HG03039 (cell line): ENCODE measurements around the gene NOC4L.

Experiments
- ATAC-seq: cut with Tn5 transposase; IDR thresholded peaks from one replicate; pipeline ENCODE4 v1.9.1; 2021; ENCODE audit warnings: mild to moderate bottlenecking, moderate library complexity; ENCODE audit not compliant: unreplicated experiment

Gene NOC4L

DNA sequence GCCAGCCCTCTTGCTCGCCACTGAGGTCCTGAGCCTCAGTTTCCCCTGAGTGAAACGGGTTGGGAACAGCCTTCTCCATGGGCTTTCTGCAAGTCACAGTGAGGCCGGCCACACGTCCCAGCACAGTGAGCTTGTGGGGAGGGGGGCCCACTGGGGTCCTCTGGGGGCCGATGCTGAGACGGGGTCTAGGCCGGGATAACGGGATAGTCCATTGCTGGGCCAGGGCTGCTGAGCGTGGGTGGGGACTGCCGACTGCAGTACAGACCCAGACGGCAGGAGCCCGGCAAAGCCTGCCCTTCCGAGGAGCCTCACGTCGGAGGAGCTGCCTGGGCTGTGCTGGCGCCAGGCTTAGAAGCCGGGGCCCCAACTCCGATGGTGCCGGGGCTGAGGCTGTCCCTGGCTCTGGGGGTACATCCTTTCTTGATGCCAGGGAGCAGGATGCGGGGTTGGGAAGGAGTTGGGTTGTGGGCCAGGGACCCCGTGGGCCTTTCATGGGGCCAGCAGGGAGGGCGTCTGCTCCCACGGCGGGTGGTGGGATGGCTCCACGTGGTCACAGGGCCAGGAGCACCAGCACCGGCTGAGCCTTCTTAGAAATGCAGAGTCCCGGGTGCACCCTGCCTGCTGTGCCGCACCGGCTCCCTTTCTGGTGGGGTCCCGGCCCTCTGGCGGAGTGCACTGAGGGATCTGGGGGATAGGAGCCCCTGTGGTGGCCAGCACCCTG, 24.2 kb downstream of the NOC4L start:
- ATAC-seq, result no peak

DNA sequence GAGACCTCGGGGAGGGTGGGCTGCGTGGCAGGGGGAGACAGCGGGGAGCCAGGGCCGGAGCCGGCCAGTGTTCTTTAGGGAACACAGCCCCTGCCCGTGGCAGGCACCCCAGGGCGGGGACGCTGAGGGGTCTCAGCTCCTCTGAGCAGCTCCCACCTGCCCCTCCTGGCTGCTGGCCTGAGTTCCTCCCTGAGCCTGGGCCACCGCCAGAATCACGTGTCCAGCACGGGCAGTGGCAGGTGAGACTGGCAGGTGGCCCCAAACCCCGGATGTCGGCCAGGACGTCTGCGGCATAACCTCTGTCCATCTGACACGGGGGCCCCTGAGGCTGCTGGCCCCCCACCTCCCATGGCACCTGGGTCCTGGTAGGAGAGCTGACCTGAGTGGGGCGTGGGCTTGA, 25.1 kb downstream of the NOC4L start:
- no peak for ATAC-seq

DNA sequence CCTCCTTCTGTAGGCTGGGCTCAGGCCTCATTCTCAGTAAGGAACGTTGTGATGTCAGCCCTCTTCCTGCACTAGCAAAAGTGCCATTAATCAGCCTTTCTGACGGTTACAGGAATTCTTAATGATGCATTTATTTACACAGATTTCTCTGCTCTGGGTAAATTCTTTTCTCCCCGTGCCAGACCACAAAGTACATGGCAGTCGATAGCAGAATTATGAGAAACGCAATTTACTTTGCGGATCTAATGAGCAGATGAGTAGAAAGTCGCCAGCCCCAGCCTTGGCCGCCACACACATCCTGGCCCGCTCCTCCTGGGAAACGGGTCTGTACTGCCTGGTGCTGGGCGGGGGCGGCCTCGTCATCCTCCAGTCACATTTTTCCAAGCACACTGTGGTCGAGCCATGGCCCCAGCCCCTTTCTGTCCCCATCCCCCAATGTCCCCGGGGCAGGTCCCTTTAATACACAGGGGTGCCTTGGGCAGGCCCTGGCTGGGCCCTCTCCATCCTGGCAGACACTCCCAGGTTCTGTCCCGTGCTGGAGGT, 25.9 kb downstream of the NOC4L start:
- ATAC-seq, result no peak

DNA sequence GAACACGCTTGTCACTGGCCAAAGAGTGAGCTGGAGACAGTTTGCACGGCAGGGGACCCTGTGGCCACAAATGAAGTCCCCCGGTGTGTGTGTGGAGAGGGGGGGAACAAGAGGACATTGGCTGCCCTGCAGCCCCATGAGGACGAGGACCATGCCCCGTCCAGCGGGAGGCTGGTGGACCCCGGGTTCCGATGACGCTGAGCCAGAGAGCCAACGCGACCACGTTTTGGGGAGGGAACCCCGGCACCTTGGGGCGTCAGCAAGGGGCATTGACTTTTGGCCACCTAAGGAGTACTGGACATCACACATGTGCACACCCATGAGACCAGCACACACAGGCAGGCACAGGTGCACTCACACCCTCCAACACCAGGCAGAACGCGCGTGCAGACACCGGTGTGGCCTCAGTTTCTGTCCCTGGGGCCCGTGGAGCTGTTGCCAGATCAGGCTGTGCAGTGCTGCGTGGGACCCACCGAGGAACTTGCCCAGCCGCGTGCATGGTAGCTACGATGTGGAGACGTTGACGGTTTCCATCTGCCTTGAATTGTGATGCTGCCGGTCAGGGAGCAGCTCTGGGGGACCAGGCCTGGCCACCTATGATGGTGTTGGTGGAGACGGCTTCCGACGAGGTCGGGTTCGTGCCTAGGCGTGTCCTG, 26.5 kb downstream of the NOC4L start:
- ATAC-seq, result no peak

DNA sequence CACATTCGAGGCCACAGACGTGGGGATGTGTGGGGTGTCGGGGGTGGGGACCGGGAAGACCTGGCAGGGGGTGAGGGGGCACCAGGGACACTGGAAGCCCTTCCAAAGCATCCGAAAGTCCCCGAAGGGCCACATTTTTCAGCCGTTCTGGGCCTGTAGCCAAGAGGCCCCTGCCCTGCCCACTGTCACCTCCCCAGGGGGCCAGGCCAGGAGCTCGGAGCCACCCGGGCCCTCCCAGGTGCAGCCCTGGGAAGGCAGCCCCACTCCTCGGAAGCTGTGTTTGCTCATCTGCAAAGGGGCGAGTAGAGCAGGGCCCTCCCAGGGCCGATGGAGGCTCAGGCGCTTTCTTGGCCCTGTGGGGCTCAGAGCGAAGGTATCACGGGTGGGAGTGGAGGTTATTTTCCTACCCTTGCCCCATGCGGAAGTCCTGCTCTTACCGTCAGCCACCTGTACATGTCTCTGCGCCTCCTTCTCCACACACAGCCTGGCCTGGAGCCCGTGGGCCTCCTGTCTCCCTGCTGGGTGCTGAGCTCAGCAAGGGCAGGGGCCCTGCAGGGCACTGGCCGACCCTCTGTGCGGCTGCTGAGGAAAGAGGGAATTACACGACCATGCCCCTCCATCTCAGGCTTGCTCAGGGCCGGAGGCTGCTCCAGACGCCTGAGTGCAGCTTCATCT, 27.2 kb downstream of the NOC4L start:
- no peak for ATAC-seq

DNA sequence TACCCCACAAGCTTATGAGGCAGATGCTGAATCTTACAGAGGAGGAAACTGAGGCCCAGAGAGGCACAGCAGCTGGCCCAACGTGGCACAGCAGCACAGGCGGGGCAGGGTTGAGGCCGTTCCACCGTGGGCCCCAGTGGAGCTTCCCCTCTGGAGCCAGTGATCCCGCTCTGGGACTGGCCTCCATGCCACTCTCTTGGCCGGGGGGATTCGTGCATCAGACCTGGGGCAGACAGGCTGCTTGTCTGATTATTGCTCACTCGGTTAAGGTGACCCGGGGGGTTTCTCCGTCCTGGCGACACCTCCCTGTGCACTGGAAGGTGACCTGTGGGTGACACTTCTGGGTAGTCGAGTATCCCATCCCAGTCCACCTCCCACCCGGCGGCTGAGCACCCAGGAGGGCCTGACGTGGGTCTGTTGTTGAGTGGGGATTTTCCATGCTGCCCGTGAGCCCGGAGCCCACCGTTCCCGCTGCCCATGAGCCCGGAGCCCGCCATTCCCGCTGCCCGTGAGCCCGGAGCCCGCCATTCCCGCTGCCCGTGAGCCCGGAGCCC, 27.8 kb downstream of the NOC4L start:
- ATAC-seq, result no peak

DNA sequence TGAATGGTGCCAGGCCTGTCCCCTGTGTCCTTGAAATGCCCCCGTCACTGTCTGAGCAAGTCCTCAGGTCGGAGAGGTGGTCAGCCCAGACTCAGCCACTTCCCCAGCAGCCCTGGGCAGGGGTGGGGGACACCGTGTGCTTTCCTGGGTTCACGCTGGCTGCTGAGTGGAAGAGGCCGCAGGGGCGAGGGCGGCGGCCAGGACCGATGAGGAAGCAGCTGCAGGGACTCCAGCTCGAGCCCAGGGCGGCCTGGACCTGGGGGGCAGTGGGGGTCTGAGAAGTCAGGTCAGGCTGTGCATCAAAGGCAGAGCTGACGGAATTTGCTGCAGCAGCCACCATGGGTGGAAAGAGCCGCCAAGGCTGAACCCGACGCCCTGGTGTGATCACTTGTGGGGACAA, 28.4 kb downstream of the NOC4L start:
- ATAC-seq, result no peak

DNA sequence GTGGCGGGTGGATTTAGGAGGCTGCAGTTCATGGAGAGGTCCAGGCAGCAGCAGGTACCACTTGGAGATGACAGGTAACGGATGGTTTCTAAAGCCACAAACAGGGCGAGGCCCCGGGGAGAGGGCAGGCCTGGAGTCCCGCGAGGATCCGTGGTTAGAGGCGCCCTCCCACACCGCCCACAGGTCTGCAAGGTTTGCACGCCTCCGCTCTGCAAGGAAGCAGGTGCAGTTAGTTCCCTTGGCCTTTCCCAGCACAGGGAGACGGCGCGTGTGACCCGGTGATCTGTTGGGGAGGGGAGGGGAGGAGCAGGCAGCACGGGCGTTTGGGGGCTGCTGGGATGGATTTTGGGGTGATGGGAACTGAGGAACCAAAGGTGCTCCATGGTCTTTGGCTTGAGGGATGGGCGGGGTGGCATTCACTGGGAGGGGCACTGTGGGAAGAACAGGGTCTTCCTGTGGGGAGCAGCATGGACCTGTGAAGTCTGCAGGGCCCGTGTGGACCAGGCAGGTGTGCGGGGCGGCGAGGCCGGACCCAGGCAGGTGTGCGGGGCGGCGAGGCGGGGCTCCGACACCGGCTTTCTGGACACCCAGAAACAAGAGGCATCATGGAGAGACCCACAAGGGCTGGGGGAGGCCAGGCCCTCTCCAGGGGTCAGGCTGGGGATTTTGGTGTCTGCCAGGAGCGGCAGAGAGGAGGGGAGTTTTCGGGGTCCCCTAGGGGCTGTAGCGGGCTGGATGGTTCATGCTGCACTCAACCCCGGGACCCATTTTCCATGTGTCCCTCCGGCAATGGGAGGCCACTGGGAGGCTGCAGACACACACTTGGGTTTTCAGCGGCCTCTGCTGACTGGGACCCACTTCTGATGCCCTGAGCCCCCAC, 29.1 kb downstream of the NOC4L start:
- no peak for ATAC-seq

DNA sequence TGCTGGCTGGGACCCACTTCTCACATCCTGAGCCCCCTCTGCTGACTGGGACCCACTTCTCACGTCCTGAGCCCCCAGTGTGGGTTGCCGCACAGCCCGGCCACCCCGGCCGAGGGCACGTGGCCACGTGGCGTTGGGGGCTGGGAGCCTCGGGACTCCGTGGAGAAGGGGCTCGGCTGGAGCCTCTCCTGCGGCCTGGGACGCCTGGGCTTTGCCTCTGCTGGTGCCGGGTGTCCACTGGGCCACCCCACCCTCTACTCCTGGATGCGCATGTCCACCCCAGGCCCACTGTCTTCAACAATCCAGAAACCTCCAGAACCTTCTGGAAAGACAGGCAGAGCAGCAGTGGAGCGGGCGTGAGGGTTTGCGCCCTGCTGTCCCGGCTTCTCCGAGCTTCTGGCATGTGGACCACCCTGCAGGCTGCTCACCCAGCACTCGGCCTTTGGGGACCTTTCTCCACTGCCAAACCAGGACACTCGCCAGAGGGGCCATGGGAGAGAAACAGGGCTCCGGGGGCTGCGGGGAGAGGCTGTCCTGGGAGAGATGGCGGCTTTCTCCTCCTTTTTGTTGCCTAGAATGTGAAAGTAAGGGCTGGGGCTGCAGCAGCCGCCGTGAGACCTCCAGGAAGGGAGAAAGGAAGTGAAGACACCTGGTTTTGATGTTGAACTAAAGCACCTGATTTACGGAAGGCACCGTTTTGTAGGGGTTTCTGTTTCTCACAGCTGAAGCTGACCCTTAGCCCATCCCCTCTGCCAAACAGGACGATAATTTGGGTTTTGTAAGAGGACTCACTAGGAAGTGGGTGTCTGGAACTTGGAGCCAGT, 30.0 kb downstream of the NOC4L start:
- ATAC-seq, result no peak

DNA sequence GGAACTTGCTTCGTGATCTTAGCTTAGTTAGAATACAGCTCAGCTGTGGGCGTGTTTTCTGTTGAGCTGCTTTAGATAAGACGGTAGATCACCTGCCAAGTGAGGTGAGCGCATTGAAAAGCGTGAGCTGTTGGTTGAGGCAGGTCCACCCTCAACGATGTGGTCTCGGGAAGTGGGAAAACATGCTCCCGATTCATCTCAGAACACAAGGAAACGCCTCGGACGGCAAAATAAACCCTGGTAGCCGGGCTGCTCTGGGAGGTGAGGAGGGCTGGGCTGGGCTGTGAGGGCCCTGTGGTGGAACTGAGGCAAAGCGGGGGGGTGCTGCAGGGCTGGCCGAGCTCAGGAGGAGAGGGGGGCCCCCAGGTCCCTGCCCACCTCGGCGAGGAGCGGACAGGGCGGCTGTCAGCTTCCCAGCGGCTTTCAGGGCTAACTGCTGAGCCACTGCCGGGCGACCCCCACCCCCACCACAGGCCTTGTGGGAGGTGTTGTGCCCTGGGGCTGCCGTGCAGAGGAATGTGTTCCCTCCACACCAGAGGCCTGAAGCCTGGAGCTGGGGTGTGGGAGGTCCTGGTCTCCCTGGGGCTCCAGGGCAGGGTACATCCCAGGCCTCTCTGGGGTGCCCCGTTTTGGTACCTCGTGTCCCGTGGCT, 30.7 kb downstream of the NOC4L start:
- ATAC-seq, result no peak

DNA sequence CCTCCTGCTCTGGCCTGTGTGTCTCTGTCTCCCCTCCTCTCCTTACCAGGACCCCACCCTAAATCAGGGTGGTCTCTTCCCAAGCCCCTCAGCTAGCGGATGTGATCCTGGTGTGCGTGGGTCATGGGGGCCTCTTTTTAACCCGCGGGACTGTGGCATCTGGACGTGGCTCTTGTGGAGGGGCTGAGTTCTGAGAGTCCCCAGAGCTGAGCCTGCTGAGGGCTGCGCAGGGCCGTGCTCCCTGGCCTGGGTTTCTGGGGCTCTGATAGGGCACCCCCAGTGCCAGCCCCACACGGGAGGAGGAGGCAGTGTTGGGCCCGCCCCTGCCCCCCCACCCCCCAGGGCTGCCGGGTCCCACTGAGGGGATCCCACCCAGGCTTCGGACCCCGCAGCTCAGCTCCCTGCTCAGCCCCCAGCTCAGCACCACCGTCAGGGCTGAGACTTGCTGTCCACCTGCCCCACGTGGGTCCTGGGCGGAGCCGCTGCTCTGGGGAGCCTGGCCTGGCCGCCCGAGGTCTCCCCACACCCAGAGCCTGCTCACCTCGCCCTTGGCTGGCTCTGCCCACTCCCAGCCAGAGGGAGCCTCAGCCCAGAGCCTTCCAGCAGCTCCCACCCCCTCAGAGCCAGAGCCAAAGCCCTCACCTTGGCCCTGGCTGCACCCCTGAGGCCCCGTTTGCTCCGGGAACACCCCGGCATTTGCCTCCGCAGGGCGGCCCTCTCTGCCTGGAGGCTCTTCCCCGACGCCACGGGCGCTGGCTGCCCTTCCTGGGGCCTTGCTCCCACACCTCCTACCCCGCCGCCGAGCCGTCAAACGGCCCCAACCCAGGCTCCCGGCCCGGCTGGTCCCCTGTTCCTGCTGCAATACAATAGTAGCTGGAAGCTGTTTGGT, 31.5 kb downstream of the NOC4L start:
- ATAC-seq, result no peak

DNA sequence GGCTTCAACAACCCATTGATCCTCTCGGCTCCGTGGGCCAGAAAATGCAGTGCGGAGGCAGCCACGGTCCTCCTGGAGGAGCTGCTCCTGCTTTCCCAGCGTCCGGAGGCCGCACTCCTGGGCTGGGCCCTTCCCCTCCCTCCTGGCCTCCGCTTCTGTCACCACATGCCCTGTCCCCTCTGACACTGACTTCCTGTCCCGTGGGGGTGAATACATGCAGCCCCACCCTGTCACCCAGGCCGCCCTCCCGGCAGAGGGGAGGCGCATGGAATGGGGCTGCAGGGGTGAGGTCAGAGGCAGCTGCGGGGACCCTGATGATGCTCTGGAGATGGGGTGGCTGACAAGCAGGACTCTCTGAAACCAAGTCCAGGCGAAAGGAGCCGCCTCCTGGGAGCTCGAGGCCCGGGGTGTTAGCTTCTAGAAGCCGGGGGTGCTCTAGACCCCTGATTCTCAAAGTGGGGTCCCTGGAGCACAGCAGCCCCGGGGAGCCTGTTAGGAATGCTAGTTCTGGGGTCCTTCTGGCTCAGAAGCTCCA, 32.2 kb downstream of the NOC4L start:
- ATAC-seq, result no peak

DNA sequence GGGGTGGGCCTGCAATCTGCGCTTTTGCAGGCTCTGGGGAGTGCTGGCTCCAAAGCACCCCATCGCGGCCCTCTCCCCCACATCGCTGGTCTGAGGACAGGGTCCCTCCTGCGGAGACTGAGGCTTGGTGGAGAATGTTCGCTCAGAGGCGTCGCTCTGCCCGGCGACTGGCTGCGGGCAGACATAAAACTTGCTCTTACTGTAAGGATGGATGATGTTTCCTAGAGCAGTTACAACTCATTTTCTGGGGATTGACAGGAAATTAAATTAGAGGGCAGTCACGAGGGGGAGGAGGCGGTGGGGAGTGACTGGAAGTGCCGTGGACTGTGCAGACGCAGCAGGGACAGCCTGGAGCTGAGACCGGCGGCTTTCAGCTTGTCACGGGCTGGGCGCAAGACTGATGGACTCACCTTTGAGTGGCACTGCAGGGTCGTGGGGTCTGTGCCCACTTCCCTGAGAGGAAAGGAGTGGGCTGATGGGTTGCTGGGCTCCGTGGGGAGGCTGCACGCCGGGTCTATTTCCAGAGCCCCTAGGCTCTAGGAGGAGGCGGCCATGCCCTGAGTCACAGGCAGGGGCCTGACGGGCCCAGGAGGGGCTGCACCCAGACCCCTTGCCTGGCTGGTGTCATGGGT, 32.8 kb downstream of the NOC4L start:
- ATAC-seq, result no peak

DNA sequence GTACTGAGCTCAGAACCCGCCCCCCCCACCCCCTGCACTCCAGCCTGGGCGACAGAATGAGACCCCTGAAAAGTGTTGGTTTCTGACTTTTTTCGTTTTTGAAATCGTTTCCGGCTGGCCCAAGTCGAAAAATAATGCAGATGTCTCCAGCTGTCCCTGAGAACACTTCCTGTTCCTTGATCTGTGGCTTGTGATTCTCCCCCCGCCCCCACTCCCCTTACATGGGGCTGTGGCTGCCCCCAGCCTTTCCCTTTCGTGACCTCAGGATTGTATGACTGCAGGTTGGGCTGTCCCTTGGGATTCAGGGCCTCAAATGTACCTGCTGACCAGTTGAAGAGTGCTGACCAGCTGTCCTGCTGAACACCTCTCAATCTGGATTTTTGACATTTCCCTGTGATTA, 34.1 kb downstream of the NOC4L start:
- ATAC-seq, result no peak

DNA sequence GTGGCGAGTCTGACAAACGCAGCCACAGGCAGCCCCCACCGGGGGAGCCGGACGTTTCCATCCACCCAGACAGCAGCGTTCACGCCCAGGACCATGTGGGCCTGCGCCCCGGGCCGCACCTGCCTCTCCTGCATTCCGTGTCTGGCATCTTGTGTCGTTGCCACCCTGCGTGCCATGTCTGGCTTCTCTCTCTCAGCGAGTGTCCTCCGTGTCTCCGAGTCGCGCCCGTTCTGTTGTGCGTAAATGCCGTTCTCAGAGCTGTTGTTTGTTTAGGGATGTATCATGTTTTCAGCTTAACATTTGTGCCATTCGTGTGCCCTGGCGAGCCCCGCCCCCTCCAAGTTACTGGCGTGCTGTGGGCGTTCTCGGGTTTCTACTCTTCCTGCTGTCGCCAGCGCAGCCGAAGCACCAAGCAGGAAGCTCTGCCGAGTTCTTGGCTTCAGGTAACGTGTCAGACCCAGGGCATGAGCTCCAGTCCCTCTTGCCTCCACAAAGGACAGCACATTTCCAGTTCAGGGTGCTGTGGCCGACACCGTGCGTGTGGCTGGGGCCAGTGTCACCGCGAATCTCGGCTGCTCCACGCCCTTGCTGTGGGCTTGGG, 34.6 kb downstream of the NOC4L start:
- no peak for ATAC-seq

DNA sequence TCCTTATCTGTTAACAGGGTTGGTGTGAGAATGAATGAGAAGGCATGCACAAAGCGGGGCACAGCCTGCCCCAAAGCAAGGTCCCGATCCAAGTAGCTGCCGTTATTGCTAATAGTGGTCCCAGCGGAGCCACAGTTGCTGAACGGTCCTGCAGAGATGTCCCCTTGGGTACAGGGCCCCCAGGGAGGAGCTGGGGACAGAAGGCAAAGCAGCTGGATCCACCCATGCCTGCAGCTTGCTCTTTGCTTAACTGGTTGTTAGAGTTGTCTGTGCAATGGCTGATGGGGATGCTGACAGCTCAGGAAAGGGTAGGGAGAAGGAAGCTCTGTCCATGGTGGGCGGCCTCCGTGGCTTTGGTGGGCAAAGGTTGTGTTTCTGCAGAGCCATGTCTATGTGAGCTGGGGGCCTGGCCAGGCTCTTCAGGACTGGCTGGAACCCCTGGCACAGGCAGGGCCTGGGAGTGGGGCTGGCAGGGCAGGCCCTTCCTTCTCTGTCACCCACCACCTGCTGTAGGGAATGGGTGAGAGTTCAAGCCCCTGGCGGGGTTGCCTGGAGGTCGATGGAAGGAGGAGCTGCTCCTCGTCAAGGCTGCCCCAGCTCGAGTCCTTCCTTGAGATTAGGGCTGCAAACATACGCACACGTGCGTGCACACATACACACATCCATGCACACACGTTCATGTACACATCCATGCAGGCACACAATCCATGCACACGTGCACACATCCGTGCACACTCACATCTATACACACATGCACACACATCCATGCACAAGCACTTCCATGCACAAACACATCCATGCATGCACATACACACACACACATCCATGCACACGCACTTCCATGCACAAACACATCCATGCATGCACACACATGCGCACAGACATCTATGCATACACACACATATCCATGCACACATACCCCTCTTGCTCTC, 35.4 kb downstream of the NOC4L start:
- no peak for ATAC-seq
